ENCODE data around the gene DYNC2H1.
A peak's percentile ranks its signal among the peaks of the same experiment; 100 is the strongest.

The DYNC2H1 gene

GRCh38 chr11:103091801-103092524 is 17.3 kb upstream of the DYNC2H1 start, which contains the start of gene DCUN1D5:
DCUN1D5 (minus strand) TSS chr11:103092160; CDS start chr11:103091872, 288 bp downstream.
- Histone ChIP-seq H2AFZ (peak within 1 kb of the TSS; percentile 73), H3K27ac (peak within 1 kb of the TSS; percentile 72), H3K79me2 (peaks cover 9% of the 10 kb centered on the region), H3K9me3 (ENCODE audit: control insufficient read depth, low read length) (no peaks in the 10 kb centered on the region), H3K36me3 (ENCODE audit: control insufficient read depth, insufficient read depth, low read length) (no peaks in the 10 kb centered on the region), H3K27me3 (ENCODE audit: control insufficient read depth, insufficient read depth, low read length) (no peaks in the 10 kb centered on the region), H3K4me3 (ENCODE audit: low read depth, low read length) (peak within 1 kb of the TSS; percentile 88), H3K4me2 (ENCODE audit: low read length) (peak within 1 kb of the TSS; percentile 64), H3K4me1 (peaks cover 3% of the 10 kb centered on the region), H3K9ac (peak within 1 kb of the TSS; percentile 61)
- TF ChIP-seq, protein P1, sequence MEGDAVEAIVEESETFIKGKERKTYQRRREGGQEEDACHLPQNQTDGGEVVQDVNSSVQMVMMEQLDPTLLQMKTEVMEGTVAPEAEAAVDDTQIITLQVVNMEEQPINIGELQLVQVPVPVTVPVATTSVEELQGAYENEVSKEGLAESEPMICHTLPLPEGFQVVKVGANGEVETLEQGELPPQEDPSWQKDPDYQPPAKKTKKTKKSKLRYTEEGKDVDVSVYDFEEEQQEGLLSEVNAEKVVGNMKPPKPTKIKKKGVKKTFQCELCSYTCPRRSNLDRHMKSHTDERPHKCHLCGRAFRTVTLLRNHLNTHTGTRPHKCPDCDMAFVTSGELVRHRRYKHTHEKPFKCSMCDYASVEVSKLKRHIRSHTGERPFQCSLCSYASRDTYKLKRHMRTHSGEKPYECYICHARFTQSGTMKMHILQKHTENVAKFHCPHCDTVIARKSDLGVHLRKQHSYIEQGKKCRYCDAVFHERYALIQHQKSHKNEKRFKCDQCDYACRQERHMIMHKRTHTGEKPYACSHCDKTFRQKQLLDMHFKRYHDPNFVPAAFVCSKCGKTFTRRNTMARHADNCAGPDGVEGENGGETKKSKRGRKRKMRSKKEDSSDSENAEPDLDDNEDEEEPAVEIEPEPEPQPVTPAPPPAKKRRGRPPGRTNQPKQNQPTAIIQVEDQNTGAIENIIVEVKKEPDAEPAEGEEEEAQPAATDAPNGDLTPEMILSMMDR (IDR thresholded peaks at IDR 0.05) = no peak

DNA sequence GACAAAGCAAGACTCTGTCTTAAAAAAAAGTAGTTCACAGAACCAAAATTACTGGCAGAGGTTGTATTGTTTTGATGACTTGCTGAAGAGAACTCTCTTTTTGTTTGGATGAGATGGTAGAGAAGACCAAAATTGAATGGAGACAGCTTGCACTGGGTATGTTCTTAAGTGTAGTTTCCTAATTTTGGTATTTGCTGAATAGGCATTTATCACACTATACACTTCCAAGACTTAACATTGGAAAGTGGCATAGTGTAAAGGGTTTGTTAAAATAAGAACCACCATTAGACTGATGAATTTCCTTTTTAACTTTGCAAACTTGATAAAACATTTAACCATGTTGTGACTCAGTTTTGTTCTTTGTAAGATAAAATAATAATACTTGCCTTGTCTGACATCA is 11.9 kb upstream of the DYNC2H1 start:
- Histone ChIP-seq H2AFZ (no peak overlapping the region), H3K9ac (no peak overlapping the region), H3K4me2 (ENCODE audit: low read length) (no peak overlapping the region), H3K4me1 (no peaks in the 10 kb centered on the region), H3K4me3 (ENCODE audit: low read depth, low read length) (no peak overlapping the region), H3K9me3 (ENCODE audit: control insufficient read depth, low read length) (no peaks in the 10 kb centered on the region), H3K36me3 (ENCODE audit: control insufficient read depth, insufficient read depth, low read length) (no peaks in the 10 kb centered on the region), H3K27me3 (ENCODE audit: control insufficient read depth, insufficient read depth, low read length) (no peaks in the 10 kb centered on the region), H3K27ac (no peak overlapping the region), H3K79me2 (no peaks in the 10 kb centered on the region)
- TF ChIP-seq, protein P1 (IDR thresholded peaks at IDR 0.05) = no peak

DNA sequence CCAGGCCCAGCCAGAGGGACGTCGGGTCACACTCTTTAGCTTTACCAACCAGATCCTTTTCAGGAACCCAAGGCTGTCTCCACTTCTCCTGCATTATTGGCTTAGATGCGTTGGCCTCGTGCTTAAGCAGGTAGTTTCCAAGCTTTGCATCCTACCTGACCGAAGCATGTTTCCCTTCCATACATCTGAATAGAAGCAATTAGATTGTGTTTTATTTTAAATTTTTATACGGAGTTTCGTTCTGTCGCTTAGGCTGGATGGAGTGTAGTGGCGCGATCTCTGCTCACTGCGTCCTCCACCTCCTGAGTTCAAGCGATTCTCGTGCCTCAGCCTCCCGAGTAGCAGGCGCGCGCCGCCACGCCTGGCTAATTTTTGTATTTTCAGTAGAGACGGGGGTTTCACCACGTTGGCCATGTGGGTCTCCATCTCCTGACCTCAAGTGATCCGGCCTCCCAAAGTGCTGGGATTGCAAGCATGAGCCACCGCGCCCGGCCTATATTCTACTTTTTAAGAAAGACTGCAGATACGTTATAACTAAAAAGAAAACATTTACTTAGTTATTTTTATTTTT is 677 bp downstream of the DYNC2H1 start:
- Histone ChIP-seq H3K79me2 (no peaks in the 10 kb centered on the region), H3K36me3 (ENCODE audit: control insufficient read depth, insufficient read depth, low read length) (no peaks in the 10 kb centered on the region), H3K4me1 (no peaks in the 10 kb centered on the region), H3K27ac (peak overlapping the region; percentile 59), H2AFZ (peak overlapping the region; percentile 91), H3K9ac (no peak overlapping the region), H3K27me3 (ENCODE audit: control insufficient read depth, insufficient read depth, low read length) (no peaks in the 10 kb centered on the region), H3K4me2 (ENCODE audit: low read length) (peak overlapping the region; percentile 94), H3K9me3 (ENCODE audit: control insufficient read depth, low read length) (no peaks in the 10 kb centered on the region), H3K4me3 (ENCODE audit: low read depth, low read length) (peak overlapping the region; percentile 84)
- TF ChIP-seq, protein P1 (IDR thresholded peaks at IDR 0.05) = no peak

GRCh38 chr11:103110391-103110790 is 1.2 kb downstream of the DYNC2H1 start:
- H3K79me2 ChIP-seq = no peaks in the 10 kb centered on the region
- no peak overlapping the region for H3K27ac ChIP-seq
- no peaks in the 10 kb centered on the region for H3K9me3 ChIP-seq (ENCODE audit: control insufficient read depth, low read length)
- H3K36me3 ChIP-seq (ENCODE audit: control insufficient read depth, insufficient read depth, low read length) = no peaks in the 10 kb centered on the region
- no peaks in the 10 kb centered on the region for H3K27me3 ChIP-seq (ENCODE audit: control insufficient read depth, insufficient read depth, low read length)
- H3K4me3 ChIP-seq (ENCODE audit: low read depth, low read length) = no peak overlapping the region
- H3K4me1 ChIP-seq = no peaks in the 10 kb centered on the region
- TF ChIP-seq, protein P1 (IDR thresholded peaks at IDR 0.05) = no peak
- no peak overlapping the region for H2AFZ ChIP-seq
- peak overlapping the region; percentile 94 for H3K4me2 ChIP-seq (ENCODE audit: low read length)
- H3K9ac ChIP-seq = no peak overlapping the region

Measured in parathyroid adenoma (tissue), 2 donors.